Coronary artery (tissue), 2 donors: ENCODE data around the gene FUZ.

Experiments
- DNase-seq: peaks from one replicate; pipeline ENCODE4 v3.0.0-alpha.2; 2017; ENCODE audit warnings: low spot score
- H3K27ac ChIP-seq, 2 donors: fragments of 200-600 bp; sonication (generic); one replicate each; pipeline ENCODE4 v1.5.1; 2016 to 2019
- H3K4me3 ChIP-seq: fragments of 200-600 bp; sonication (generic); 2 replicates; pipeline ENCODE4 v1.5.1; 2016; ENCODE audit warnings: mild to moderate bottlenecking, moderate library complexity
- TF ChIP-seq, protein P1 (sequence below): fragments of 200-600 bp; sonication (generic); IDR thresholded peaks from one replicate; pipeline ENCODE4 v1.5.1; 2019; ENCODE audit warnings: antibody characterized with exemption

Gene FUZ

DNA sequence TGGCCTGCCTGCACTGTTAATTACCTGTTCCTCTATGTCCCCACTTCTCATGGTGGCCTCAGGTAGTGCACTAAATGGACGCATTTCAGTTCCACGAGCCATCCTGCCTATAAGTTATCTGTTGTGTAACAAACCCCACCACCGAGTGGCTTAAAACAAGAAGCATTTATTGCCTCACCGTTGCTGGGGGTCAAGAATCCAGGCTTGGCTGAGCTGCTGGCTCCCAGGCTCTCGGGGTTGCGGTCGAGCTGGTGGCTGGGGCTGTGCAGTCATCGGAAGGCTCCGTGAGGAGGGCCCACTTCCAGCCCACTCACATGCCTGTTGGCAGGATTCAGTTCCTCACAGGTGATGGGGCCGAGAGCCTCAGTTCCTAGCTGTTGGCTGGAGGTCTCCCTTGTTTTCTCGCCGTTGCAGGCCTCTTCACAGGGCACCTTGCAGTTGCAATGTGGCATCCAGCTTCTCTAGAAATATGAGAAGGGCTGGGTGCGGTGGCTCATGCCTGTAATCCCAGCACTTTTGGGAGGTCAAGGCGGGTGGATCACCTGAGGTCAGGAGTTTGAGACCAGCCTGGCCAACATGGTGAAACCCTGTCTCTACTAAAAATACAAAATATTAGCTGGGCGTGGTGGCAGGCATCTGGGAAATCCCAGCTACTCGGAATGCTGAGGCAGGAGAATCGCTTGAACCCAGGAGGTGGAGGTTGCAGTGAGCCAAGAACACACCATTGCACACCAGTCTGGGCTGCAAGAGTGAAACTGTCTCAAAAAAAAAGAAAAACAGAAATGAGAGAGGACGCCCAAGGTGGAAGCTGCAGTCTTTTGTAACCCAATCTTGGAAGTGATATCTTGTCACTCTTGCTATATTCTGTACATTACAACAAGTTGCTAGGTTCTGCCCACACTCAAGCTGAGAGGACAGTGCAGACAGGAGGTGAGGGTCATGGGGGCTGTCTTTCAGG is 31.3 kb upstream of the FUZ start:
- TF ChIP-seq, protein P1, sequence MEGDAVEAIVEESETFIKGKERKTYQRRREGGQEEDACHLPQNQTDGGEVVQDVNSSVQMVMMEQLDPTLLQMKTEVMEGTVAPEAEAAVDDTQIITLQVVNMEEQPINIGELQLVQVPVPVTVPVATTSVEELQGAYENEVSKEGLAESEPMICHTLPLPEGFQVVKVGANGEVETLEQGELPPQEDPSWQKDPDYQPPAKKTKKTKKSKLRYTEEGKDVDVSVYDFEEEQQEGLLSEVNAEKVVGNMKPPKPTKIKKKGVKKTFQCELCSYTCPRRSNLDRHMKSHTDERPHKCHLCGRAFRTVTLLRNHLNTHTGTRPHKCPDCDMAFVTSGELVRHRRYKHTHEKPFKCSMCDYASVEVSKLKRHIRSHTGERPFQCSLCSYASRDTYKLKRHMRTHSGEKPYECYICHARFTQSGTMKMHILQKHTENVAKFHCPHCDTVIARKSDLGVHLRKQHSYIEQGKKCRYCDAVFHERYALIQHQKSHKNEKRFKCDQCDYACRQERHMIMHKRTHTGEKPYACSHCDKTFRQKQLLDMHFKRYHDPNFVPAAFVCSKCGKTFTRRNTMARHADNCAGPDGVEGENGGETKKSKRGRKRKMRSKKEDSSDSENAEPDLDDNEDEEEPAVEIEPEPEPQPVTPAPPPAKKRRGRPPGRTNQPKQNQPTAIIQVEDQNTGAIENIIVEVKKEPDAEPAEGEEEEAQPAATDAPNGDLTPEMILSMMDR, result no peak
- H3K4me3 ChIP-seq, result no peak overlapping the region
- DNase-seq, result no peak
- H3K27ac ChIP-seq, result no peak overlapping the region

DNA sequence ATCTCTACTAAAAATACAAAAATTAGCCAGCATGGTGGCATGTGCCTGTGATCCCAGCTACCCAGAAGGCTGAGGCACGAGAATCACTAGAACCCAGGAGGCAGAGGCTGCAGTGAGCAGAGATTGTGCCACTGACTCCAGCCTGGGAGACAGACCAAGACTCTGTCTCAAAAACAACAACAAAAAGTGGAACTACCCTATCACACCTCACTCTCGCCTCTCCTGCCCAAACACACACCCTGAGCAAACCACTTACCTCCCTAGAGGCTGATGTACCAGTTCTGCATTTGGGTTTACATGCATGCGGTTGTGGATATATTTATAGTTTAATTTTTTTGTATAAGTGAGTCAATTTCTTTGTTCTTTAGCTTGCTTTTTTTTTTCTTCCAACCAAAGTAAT is 30.2 kb upstream of the FUZ start:
- Histone ChIP-seq H3K4me3 (no peak overlapping the region), H3K27ac (no peak overlapping the region)
- DNase-seq, result no peak
- TF ChIP-seq, protein P1, result no peak

DNA sequence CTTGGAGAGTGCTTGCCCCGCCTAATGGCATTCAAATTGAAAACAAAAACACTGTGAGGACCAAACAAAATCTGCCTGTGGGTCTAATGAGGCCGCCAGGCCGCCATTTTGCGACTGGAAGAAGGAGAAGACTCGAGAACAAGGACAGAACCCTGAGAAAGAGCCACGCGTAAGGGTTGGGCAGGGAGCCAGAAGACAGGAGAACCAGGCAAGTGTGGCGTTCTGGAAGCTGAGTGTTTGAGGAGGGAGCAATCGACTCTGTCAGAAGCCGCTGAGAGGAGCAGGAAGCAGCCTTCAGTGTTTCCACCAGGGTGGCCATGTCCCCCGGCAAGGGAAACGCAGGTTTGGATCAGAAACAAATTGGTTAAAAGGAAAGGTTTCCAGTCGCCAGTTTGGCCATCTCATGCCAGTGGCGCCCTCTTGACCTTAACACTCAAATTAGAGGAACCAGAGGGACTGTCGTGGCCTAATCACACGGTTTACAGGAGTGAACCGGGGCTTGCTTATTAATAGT is 27.7 kb upstream of the FUZ start:
- TF ChIP-seq, protein P1, result no peak
- Histone ChIP-seq H3K27ac (no peak overlapping the region), H3K4me3 (no peak overlapping the region)
- no peak for DNase-seq

DNA sequence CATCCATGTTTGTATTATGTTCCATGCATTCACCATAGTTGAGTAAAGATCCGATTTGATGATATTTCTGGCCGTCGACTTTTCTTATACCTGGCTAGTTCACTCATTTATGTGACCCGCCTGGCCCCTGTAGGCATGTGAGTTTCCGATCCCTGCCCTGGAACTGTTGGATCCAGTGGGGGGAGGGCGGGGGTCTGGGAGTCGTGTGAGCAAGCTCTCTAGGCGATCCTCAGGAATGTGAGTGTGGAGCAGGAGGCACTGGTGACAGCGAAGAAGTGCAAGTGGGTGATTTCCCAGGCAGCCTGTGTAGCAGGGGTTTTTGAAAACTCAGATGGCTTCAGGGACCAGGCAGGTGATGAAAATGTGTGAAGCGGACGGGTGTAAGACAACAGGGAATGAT is 27.2 kb upstream of the FUZ start:
- TF ChIP-seq, protein P1, result no peak
- no peak overlapping the region for H3K4me3 ChIP-seq
- no peak for DNase-seq
- H3K27ac ChIP-seq, result no peak overlapping the region

DNA sequence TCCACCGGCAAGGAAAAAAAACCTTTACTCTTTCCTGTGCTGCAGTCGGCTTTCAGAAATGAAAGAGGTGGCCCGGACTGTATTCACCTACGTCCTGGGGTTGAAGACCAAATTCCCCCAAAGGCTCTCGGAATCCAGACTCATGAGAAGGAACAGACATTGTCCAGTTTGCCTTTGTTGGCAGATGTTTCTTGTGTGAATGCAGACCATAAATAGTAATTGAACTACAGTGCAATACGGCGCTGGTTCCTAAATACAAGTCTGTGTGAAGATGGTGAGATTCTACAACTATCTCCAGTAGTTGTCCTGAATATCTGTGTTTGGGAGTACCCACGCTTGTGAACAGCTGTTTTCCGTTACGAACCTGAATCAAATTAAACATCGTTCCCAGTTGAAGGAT is 26.6 kb upstream of the FUZ start:
- TF ChIP-seq, protein P1, result no peak
- Histone ChIP-seq H3K4me3 (no peak overlapping the region), H3K27ac (no peak overlapping the region)
- DNase-seq, result no peak

DNA sequence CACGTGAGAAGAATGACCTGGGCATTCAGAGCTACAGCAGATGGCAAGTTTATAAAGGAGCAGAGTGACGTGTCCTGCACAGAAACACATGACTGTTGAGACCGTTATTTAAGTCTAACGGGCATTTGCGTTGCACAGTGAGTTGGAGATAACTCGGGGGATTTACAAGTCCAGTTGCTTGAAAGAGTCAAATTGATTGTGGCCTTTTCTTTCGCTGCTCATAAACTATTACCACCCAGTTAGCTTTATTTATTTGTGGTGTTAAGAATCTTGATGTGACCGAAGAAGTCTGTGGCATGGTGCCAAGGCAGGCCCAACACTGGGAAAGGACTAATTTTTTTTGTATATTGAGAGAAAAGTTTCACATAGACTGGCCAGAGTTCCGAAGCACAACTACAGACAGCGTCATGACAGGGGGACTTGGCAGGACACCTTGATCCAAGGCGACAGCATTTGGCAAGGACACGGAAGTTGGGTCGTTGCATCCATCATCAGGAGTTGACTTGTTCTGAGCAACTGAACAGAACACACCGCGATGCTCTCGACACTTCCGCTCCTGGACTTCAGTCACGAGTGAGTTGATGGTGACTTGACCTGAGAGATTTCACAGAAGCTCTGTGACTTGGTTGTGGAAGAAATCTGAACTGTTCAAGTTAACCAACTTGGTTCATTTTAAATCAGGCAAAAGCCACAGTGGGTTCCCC is 25.9 kb upstream of the FUZ start:
- TF ChIP-seq, protein P1, result no peak
- DNase-seq, result no peak
- no peak overlapping the region for H3K4me3 ChIP-seq
- H3K27ac ChIP-seq, result no peak overlapping the region
